GM19455 (cell line): ENCODE data around the gene CREB1.

ENCODE experiments used
- ATAC-seq: cut with Tn5 transposase; IDR thresholded peaks from one replicate; pipeline ENCODE4 v1.9.1; 2021; ENCODE audit not compliant: unreplicated experiment

Gene CREB1

GRCh38 chr2:207540431-207540830, 10.7 kb downstream of the CREB1 start:
- ATAC-seq = no peak

GRCh38 chr2:207541933-207542332, 12.2 kb downstream of the CREB1 start:
- no peak for ATAC-seq

GRCh38 chr2:207543272-207543671, 13.5 kb downstream of the CREB1 start:
- no peak for ATAC-seq

GRCh38 chr2:207546822-207547221, 17.1 kb downstream of the CREB1 start:
- no peak for ATAC-seq

GRCh38 chr2:207549145-207549544, 19.4 kb downstream of the CREB1 start:
- ATAC-seq = no peak

- no peak for ATAC-seq
These were observed 28.3 kb downstream of the CREB1 start for GRCh38 chr2:207558079-207558491.

GRCh38 chr2:207561386-207562080, 31.8 kb downstream of the CREB1 start:
- no peak for ATAC-seq

- no peak for ATAC-seq
These were observed 36.2 kb downstream of the CREB1 start for GRCh38 chr2:207565736-207566500.

GRCh38 chr2:207567671-207568070, 37.9 kb downstream of the CREB1 start:
- ATAC-seq = no peak

GRCh38 chr2:207571370-207571769, 41.6 kb downstream of the CREB1 start:
- ATAC-seq = no peak

- ATAC-seq = no peak
These were observed 55.2 kb downstream of the CREB1 start for GRCh38 chr2:207584952-207585351.

GRCh38 chr2:207587305-207587704, 57.5 kb downstream of the CREB1 start:
- ATAC-seq = no peak

GRCh38 chr2:207589143-207589542, 59.4 kb downstream of the CREB1 start:
- ATAC-seq = no peak

GRCh38 chr2:207593277-207593676, 63.5 kb downstream of the CREB1 start:
- ATAC-seq = no peak

- no peak for ATAC-seq
These were observed 64.5 kb downstream of the CREB1 start for GRCh38 chr2:207594264-207594663.

- ATAC-seq = no peak
These were observed 65.0 kb downstream of the CREB1 start for GRCh38 chr2:207594731-207595130.

GRCh38 chr2:207599636-207600035, 69.9 kb downstream of the CREB1 start:
- no peak for ATAC-seq

- no peak for ATAC-seq
These were observed 70.5 kb downstream of the CREB1 start for GRCh38 chr2:207600231-207600630.

- ATAC-seq = no peak
These were observed 72.0 kb downstream of the CREB1 start for GRCh38 chr2:207601774-207602173.

GRCh38 chr2:207603486-207603885, 73.7 kb downstream of the CREB1 start:
- ATAC-seq = no peak

GRCh38 chr2:207606399-207606798, 76.6 kb downstream of the CREB1 start:
- ATAC-seq = no peak

- ATAC-seq = no peak
These were observed 77.1 kb downstream of the CREB1 start for GRCh38 chr2:207606829-207607228.
